Mucosa of stomach (tissue), 1 donor: Measurements from ENCODE around the gene SLAMF7.
"Not testable (repeated sequence)": the region's sequence is repeated elsewhere in the genome, so short reads cannot be mapped to it uniquely, and the experiment has no call there.

Source experiments
- H3K27me3 ChIP-seq: one replicate; pipeline ENCODE4 v1.7.0; 2013; ENCODE audit warnings: mild to moderate bottlenecking, low read length; ENCODE audit not compliant: control insufficient read depth, insufficient read depth
- H3K36me3 ChIP-seq: one replicate; pipeline ENCODE4 v1.7.0; 2013; ENCODE audit warnings: low read length; ENCODE audit not compliant: control insufficient read depth, insufficient read depth
- H3K4me1 ChIP-seq: one replicate; pipeline ENCODE4 v1.7.0; 2013; ENCODE audit warnings: mild to moderate bottlenecking, low read length; ENCODE audit not compliant: control insufficient read depth, insufficient read depth
- H3K4me3 ChIP-seq: one replicate; pipeline ENCODE4 v1.7.0; 2013; ENCODE audit warnings: low read length
- H3K9ac ChIP-seq: one replicate; pipeline ENCODE4 v1.7.0; 2013; ENCODE audit warnings: mild to moderate bottlenecking, low read length, moderate library complexity
- H3K9me3 ChIP-seq: one replicate; pipeline ENCODE4 v1.7.0; 2013; ENCODE audit warnings: mild to moderate bottlenecking, low read length, moderate library complexity; ENCODE audit not compliant: control insufficient read depth
- donor health status: Pancreatic carcinoma.

The SLAMF7 gene

DNA sequence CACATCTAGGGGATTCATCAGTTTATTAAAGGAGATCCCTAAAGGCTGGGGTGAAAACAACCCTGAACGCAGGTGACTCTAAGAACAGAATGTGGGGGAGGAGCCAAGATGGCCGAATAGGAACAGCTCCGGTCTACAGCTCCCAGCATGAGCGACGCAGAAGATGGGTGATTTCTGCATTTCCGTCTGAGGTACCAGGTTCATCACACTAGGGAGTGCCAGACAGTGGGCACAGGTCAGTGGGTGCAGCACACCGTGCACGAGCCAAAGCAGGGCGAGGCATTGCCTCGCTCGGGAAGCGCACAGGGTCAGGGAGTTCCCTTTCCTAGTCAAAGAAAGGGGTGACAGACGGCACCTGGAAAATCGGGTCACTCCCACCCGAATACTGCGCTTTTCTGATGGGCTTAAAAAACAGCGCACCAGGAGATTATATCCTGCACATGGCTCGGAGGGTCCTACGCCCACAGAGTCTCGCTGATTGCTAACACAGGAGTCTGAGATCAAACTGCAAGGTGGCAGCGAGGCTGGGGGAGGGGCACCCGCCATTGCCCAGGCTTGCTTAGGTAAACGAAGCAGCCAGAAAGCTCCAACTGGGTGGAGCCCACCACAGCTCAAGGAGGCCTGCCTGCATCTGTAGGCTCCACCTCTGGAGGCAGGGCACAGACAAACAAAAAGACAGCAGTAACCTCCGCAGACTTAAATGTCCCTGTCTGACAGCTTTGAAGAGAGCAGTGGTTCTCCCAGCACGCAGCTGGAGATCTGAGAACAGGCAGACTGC, 44.1 kb downstream of the SLAMF7 start:
- not testable (repeated sequence) for H3K4me3 ChIP-seq, H3K9me3 ChIP-seq, H3K9ac ChIP-seq, H3K36me3 ChIP-seq, H3K27me3 ChIP-seq
- H3K4me1 ChIP-seq: peaks cover 31% of the 10 kb centered on the region

DNA sequence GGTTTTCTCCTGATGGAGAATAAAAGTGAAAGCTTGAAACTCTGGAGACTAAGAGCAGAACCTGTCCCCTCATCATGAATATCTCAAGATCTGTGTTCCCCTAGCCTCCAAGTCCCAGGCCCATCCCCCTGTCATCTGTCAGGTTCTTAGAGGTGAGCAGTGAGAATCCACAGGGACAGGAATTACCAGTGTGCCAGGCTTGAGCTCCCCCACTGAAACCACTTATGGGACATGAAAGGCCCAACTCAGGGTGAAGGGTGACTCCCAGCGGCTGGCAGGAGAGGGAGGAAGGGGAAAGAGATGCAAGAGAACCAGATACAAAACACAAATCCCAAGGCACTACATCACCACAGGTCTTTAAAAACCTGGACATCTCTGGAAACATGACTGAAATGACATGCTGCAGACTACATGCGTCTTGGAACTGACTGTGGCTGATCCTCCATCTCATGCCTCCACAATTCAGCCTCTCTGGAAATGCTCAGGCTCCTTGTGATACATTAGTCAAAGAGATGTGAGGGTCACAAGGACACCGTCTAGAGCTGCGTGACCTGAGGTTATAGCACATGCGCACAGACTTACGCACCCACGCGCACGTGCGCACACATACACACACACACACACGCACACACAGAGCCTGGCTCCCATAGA, 50.1 kb downstream of the SLAMF7 start:
- no peaks in the 10 kb centered on the region for H3K4me1 ChIP-seq
- no peak overlapping the region for H3K4me3 ChIP-seq
- no peaks in the 10 kb centered on the region for H3K27me3 ChIP-seq
- no peaks in the 10 kb centered on the region for H3K9me3 ChIP-seq
- H3K36me3 ChIP-seq: no peaks in the 10 kb centered on the region
- no peak overlapping the region for H3K9ac ChIP-seq

DNA sequence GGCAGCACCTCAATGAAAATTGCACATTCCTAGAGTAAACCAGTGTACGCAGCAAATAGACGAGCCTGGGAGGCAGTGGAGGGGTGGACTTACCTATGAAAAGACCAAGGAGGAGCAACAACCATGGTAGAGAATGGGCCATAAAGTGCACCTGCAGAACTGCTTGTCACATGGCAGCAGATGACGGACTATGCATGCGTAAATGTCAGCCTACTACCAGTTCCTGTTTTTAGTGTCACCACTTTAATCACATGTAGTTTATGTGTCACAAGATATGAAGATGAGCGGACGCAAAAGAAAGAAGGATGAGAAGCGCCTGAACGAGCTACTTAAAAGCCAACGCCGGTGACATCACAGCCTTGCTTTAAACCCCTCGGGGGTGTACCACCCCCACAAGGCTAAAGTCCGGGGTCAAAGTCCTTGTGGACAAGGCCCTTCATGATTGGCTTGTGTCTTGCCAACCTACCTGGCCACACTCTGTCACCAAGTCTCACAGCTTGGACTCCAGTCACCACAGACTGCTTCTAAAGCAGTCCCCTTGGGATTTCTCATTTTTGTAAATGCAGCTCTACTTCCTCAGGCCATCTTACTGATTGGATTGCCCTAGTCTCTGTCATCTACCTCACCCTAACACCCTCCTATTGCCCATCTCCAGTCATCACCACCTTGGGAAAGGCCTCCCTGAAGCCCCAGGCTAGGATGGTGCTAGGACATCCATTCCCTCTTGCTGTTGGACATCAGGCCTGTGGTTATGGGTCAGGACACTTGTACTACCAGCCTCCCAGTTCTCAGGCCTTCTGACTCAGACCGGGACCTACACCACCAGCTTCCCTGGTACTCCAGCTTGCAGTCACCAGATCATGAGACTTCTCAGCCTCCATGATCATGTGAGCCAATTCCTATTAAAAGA, 50.9 kb downstream of the SLAMF7 start:
- Histone ChIP-seq H3K9ac (no peak overlapping the region), H3K36me3 (no peaks in the 10 kb centered on the region), H3K9me3 (no peaks in the 10 kb centered on the region), H3K4me1 (no peaks in the 10 kb centered on the region), H3K4me3 (no peak overlapping the region), H3K27me3 (no peaks in the 10 kb centered on the region)

DNA sequence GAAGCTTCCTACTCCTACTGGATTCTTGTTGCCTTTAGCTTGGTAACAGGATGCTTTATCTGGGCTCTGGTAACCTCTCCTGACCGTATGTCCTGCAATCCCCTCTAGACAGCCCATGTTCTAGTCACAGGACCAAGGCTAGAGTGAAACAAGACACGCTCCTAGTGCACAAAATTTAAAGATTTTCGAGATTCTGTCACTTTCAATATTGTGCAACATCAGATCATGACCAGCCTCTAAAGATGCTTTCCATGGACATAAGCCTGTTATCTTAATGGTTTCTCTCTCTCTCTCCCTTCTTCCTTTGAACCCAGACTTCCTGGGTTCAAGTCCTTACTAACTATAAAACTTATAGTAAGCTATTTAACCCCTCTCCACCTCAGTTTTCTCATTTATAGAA, 55.3 kb downstream of the SLAMF7 start:
- no peaks in the 10 kb centered on the region for H3K9me3 ChIP-seq
- H3K9ac ChIP-seq: no peak overlapping the region
- no peak overlapping the region for H3K4me3 ChIP-seq
- no peaks in the 10 kb centered on the region for H3K36me3 ChIP-seq
- no peaks in the 10 kb centered on the region for H3K27me3 ChIP-seq
- H3K4me1 ChIP-seq: no peaks in the 10 kb centered on the region

DNA sequence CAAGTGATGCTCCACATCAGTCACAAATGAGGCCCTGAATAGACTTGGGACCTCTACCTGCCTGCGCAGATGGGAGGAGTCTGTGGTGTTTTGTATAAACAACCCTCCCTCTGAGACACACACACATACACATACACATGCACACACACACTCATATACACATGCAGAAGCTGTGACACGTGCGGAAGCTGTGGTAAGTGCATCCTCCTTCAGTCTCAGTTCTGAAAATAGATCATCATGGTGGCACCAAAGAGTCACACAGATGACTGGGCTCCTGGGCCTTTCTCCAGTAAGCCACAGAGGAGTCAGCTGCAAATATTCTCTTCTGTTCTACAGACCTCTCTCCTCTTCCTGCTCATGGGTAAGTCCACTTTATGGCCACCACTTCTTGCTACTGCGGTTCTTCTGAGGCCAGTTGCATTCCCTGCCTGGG, 56.9 kb downstream of the SLAMF7 start, which contains the start of gene LY9:
Gene LY9 (plus strand): TSS at position 224 of the 433 bp plus-strand sequence. CDS start 14 bp downstream, at position 238.
- no peaks in the 10 kb centered on the region for H3K4me1 ChIP-seq
- H3K9me3 ChIP-seq: no peaks in the 10 kb centered on the region
- H3K4me3 ChIP-seq: no peak within 1 kb of the TSS
- H3K27me3 ChIP-seq: no peaks in the 10 kb centered on the region
- no peak within 1 kb of the TSS for H3K9ac ChIP-seq
- no peaks in the 10 kb centered on the region for H3K36me3 ChIP-seq

DNA sequence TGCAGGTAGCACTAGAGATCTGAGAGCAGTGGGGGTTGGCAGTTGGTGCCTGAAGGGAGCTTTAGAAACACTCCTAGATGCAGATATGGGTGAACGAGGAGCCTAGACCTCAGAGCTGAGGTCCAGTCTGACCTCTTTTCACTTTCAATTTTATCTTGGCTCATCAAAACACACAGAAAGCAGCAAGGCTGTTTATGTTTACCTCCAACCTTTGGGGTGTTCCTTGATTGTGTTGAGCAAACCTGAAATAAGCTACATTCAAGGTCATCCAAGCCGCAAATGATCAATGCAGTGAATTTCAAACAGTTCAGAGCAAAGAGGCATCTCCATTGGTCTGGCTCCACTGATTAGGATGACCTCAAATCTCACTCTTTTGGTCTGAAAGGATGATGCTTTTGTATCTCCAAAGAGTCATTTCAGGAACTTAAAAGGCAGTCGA, 58.2 kb downstream of the SLAMF7 start:
- H3K9ac ChIP-seq: no peak overlapping the region
- H3K36me3 ChIP-seq: no peaks in the 10 kb centered on the region
- no peaks in the 10 kb centered on the region for H3K27me3 ChIP-seq
- H3K4me3 ChIP-seq: no peak overlapping the region
- no peaks in the 10 kb centered on the region for H3K9me3 ChIP-seq
- H3K4me1 ChIP-seq: no peaks in the 10 kb centered on the region

DNA sequence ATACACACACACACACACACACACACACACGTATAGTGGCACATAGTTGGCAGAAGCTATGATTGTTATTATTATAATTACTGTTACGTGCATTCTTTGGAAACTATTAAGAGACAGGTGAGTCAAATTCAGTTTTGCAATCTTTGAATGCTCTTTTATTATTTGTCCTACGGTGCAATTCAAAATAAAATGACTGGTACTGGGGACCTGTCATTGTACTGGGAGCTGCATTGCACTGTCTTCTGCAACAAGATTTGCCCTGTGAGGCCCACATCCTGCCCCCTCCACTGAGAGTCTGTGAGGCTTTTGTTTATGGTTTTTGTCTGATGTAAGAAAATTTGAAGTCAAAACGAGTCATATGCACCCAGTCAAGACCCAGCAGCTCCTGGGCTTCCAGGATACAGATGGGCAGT, 58.8 kb downstream of the SLAMF7 start:
- H3K4me1 ChIP-seq: no peaks in the 10 kb centered on the region
- H3K4me3 ChIP-seq: no peak overlapping the region
- no peaks in the 10 kb centered on the region for H3K9me3 ChIP-seq
- no peaks in the 10 kb centered on the region for H3K36me3 ChIP-seq
- no peaks in the 10 kb centered on the region for H3K27me3 ChIP-seq
- no peak overlapping the region for H3K9ac ChIP-seq

DNA sequence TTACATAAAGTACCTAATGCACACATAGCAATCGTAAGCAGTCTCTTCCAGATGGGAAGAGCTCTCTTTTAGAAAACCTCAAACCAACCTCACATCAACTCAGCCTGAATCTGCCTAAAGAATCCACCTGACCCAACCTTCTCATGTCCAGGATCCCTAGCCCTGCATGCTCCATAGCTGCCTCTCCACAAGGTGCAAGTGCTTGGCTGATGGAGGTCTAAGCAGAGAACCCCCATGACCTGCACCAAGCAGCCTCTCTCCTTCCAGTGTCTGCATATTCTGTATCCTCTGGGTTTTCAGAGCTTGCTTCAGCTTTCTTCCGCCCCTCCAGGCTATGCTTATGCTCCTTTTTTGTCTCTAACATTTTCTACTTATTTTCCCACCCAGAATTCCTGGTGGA, 59.4 kb downstream of the SLAMF7 start:
- Histone ChIP-seq H3K9me3 (no peaks in the 10 kb centered on the region), H3K4me3 (no peak overlapping the region), H3K36me3 (no peaks in the 10 kb centered on the region), H3K27me3 (no peaks in the 10 kb centered on the region), H3K9ac (no peak overlapping the region), H3K4me1 (no peaks in the 10 kb centered on the region)

DNA sequence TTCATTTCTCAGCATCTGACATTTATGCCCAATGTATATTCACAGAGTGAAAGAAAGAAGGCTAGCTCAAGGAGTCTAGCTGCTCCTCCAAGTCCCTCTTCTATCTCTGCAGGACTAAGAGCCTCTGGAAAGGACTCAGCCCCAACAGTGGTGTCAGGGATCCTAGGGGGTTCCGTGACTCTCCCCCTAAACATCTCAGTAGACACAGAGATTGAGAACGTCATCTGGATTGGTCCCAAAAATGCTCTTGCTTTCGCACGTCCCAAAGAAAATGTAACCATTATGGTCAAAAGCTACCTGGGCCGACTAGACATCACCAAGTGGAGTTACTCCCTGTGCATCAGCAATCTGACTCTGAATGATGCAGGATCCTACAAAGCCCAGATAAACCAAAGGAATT, 60.6 kb downstream of the SLAMF7 start:
- Histone ChIP-seq H3K27me3 (no peaks in the 10 kb centered on the region), H3K4me3 (no peak overlapping the region), H3K36me3 (no peaks in the 10 kb centered on the region), H3K9ac (no peak overlapping the region), H3K4me1 (no peaks in the 10 kb centered on the region), H3K9me3 (no peaks in the 10 kb centered on the region)

DNA sequence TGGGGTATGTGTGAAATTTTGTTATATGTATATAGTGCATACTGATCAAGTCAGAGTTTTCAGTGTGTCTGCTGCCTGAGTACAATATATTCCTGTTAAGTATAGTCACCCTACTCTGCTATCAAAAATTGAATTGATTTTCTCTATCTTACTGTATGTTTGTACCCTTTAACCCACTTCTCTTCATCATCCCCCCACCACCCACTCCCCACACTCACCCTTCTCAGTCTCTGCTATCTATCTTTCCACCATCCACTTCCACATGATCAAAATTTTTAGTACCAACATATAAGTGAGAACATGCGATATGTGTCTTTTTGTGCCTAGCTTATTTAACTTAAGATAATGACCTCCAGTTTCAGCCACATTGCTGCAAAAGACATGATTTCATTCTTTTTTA, 61.1 kb downstream of the SLAMF7 start:
- no peaks in the 10 kb centered on the region for H3K36me3 ChIP-seq
- no peaks in the 10 kb centered on the region for H3K27me3 ChIP-seq
- H3K4me3 ChIP-seq: no peak overlapping the region
- H3K9me3 ChIP-seq: no peaks in the 10 kb centered on the region
- H3K4me1 ChIP-seq: no peaks in the 10 kb centered on the region
- H3K9ac ChIP-seq: no peak overlapping the region

DNA sequence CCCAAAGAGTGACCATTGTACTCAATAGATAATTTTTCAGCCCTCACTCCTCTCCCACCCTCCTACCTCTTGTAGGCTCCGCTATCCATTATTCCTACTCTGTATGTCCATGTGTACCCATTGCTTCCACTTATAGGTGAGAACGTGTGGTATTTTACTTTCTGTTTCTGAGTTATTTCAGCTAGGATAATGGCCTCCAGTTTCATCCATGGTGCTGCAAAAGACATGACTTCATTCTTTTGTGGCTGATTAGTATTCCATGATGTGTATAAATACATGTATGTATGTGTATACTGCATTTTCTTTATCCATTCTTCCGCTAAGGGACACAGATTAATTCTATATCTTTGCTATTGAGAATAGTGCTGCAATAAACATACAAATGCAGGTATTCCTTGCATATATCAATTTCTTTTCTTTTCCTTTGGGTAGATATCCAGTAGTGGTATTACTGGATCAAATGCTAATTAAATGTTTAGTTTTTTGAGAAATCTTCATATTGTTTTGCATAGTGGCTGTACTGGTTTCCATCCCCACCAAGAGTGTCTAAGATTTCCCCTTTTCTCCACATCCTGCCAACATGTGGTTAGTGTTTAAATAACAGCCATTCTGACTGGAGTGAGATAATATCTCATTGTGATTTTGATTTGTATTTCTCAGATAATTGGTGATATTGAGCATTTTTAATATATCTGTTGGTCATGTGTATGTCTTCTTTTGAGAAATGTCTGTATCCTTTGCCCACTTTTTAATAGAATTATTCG, 61.8 kb downstream of the SLAMF7 start:
- H3K9ac ChIP-seq: no peak overlapping the region
- no peak overlapping the region for H3K4me3 ChIP-seq
- no peaks in the 10 kb centered on the region for H3K27me3 ChIP-seq
- no peaks in the 10 kb centered on the region for H3K36me3 ChIP-seq
- no peaks in the 10 kb centered on the region for H3K4me1 ChIP-seq
- no peaks in the 10 kb centered on the region for H3K9me3 ChIP-seq
